Prostate gland (tissue), 2 donors: Measurements from ENCODE around the gene STK38L. TPM values are rescaled to one million over a fixed set of nuclear protein-coding genes. Genes with fewer than 3 reads are reported as not detected.

Source experiments
- DNase-seq: peaks from one replicate; pipeline ENCODE4 v3.0.0-alpha.2; 2019; ENCODE audit warnings: low spot score
- H3K27ac ChIP-seq, 2 donors: fragments of 200-600 bp; sonication (generic); 2 replicates each; pipeline ENCODE4 v1.5.1; 2017 to 2019
- H3K27me3 ChIP-seq: fragments of 200-600 bp; sonication (generic); replicated peaks from 2 replicates; pipeline ENCODE4 v1.5.1; 2019; ENCODE audit not compliant: insufficient read depth
- H3K36me3 ChIP-seq, 2 donors: fragments of 200-600 bp; sonication (generic); 1 replicate in 1 of 2; 2 replicates in 1 of 2; pipeline versions ENCODE4 v1.5.1 to v1.8.1; 2017 to 2019
- H3K4me1 ChIP-seq: fragments of 200-600 bp; sonication (generic); replicated peaks from 2 replicates; pipeline ENCODE4 v1.5.1; 2019
- H3K4me3 ChIP-seq, 2 donors: fragments of 200-600 bp; sonication (generic); 2 replicates each; pipeline ENCODE4 v1.5.1; 2017 to 2019
- H3K9me3 ChIP-seq: fragments of 200-600 bp; sonication (generic); 2 replicates; pipeline ENCODE4 v1.5.1; 2017
- CTCF ChIP-seq, 4 experiments: fragments of 200-600 bp in 2 of 4; fragments of 450-650 bp in 2 of 4; sonication (generic) in 2 of 4; IDR thresholded peaks; 1 replicate in 3 of 4; 2 replicates in 1 of 4; pipeline ENCODE4 v1.5.1; 2016 to 2019; ENCODE audit warnings: antibody characterized with exemption in 4 of 4, mild to moderate bottlenecking in 2 of 4, moderate library complexity in 2 of 4
- POLR2A ChIP-seq: fragments of 450-650 bp; IDR thresholded peaks from one replicate; pipeline ENCODE4 v1.6.1; 2016; ENCODE audit warnings: antibody characterized with exemption, mild to moderate bottlenecking
- POLR2AphosphoS5 ChIP-seq: sonication (generic); formaldehyde crosslinking; IDR thresholded peaks from one replicate; pipeline ENCODE4 v1.6.1; 2017; ENCODE audit warnings: antibody characterized with exemption
- WGBS: methylation state at CpG from one replicate; pipeline ENCODE4 v1.1.5; 2018; 5-methylcytosine and 5-hydroxymethylcytosine counted together
- intact Hi-C: fragments of 100-400 bp; cut with DNase I; formaldehyde crosslinking; loops from one replicate; pipeline ENCODE4 v1.14.2; 2022
- total RNA-seq, 2 donors: library from RNA; depleted of rRNA; stranded (reverse); fragments of >200 nt; gene quantifications; one replicate each; pipeline ENCODE4 v1.1.0, GENCODE V29; 2016

The STK38L gene
- total RNA-seq, 2 donors from 2014 or later = 25.3 to 37.1 TPM

GRCh38 chr12:27244689-27245488, 803 bp downstream of the STK38L start:
- Histone ChIP-seq H3K4me3 (peak overlapping the region; percentile 59 to 65), H3K27me3 (no peaks in the 10 kb centered on the region), H3K36me3 (no peaks in the 10 kb centered on the region), H3K4me1 (peaks cover 3% of the 10 kb centered on the region), H3K27ac (peak overlapping the region; percentile 81 to 85), H3K9me3 (no peaks in the 10 kb centered on the region)
- intact Hi-C loops = loop anchor here (2.0 to 5.0 kb wide), 4 partner anchors 42 to 308 kb away; partner anchors contain the start of genes FGFR1OP2, INTS13 and MED21
- 4% methylated on average over 18 of the region's 18 CpGs for WGBS
- DNase-seq = no peak
- no peak for TF ChIP-seq CTCF (IDR thresholded peaks at IDR 0.05)
- no peak for TF ChIP-seq POLR2AphosphoS5
- TF ChIP-seq POLR2A = no peak

GRCh38 chr12:27246141-27246540, 2.1 kb downstream of the STK38L start:
- H3K27ac ChIP-seq = peak overlapping the region in 1 of 2 donors; percentile 81
- H3K27me3 ChIP-seq = no peaks in the 10 kb centered on the region
- H3K9me3 ChIP-seq = no peaks in the 10 kb centered on the region
- intact Hi-C loops = loop anchor here (5.0 kb wide), 2 partner anchors 41 to 309 kb away; partner anchors contain the start of genes FGFR1OP2 and INTS13
- 38% methylated on average over 2 of the region's 2 CpGs for WGBS
- TF ChIP-seq CTCF (IDR thresholded peaks at IDR 0.05) = no peak
- no peak for TF ChIP-seq POLR2A
- TF ChIP-seq POLR2AphosphoS5 = no peak
- H3K4me1 ChIP-seq = peaks cover 3% of the 10 kb centered on the region
- no peak overlapping the region for H3K4me3 ChIP-seq
- H3K36me3 ChIP-seq = no peaks in the 10 kb centered on the region
- no peak for DNase-seq

GRCh38 chr12:27246774-27247173, 2.7 kb downstream of the STK38L start:
- DNase-seq = no peak
- Histone ChIP-seq H3K27ac (no peak overlapping the region), H3K4me1 (peaks cover 3% of the 10 kb centered on the region), H3K4me3 (no peak overlapping the region), H3K36me3 (no peaks in the 10 kb centered on the region), H3K9me3 (no peaks in the 10 kb centered on the region), H3K27me3 (no peaks in the 10 kb centered on the region)
- intact Hi-C loops = loop anchor here (5.0 kb wide), 2 partner anchors 41 to 309 kb away; partner anchors contain the start of genes FGFR1OP2 and INTS13
- TF ChIP-seq POLR2A (no peak), POLR2AphosphoS5 (no peak), CTCF (IDR thresholded peaks at IDR 0.05) (no peak)
- WGBS = 34% methylated on average over 5 of the region's 5 CpGs

GRCh38 chr12:27252934-27253333, 8.8 kb downstream of the STK38L start:
- no peak overlapping the region for H3K27ac ChIP-seq
- no peak overlapping the region for H3K4me3 ChIP-seq
- intact Hi-C loops = no loop called here
- no peak for DNase-seq
- H3K27me3 ChIP-seq = no peaks in the 10 kb centered on the region
- WGBS = 71% methylated on average over 2 of the region's 2 CpGs
- no peaks in the 10 kb centered on the region for H3K36me3 ChIP-seq
- H3K4me1 ChIP-seq = no peaks in the 10 kb centered on the region
- H3K9me3 ChIP-seq = no peaks in the 10 kb centered on the region
- no peak for TF ChIP-seq CTCF (IDR thresholded peaks at IDR 0.05)
- no peak for TF ChIP-seq POLR2A
- TF ChIP-seq POLR2AphosphoS5 = no peak

GRCh38 chr12:27253347-27253746, 9.3 kb downstream of the STK38L start:
- no peak overlapping the region for H3K4me3 ChIP-seq
- no peaks in the 10 kb centered on the region for H3K4me1 ChIP-seq
- no peak for TF ChIP-seq POLR2A
- TF ChIP-seq CTCF (IDR thresholded peaks at IDR 0.05) = no peak
- TF ChIP-seq POLR2AphosphoS5 = no peak
- no peaks in the 10 kb centered on the region for H3K27me3 ChIP-seq
- no peak for DNase-seq
- H3K9me3 ChIP-seq = no peaks in the 10 kb centered on the region
- 53% methylated on average over 2 of the region's 2 CpGs for WGBS
- no peaks in the 10 kb centered on the region for H3K36me3 ChIP-seq
- no peak overlapping the region for H3K27ac ChIP-seq
- intact Hi-C loops = no loop called here
